GM12878 (cell line): Measurements from ENCODE around the gene ODAPH. TPM values are rescaled to one million over a fixed set of nuclear protein-coding genes. Genes with fewer than 3 reads are reported as not detected.
A peak's percentile ranks its signal among the peaks of the same experiment; 100 is the strongest.

Experiments
- BACH1 ChIP-seq: fragments of 450-650 bp; IDR thresholded peaks from 2 replicates; pipeline ENCODE4 v1.6.1; 2017; ENCODE audit warnings: mild to moderate bottlenecking, borderline replicate concordance
- CBFB ChIP-seq: IDR thresholded peaks from 2 replicates; pipeline ENCODE4 v1.6.1; 2016; ENCODE audit warnings: antibody characterized with exemption, low read depth
- CREB1 ChIP-seq: IDR thresholded peaks from 2 replicates; pipeline ENCODE4 v1.6.1; 2012; ENCODE audit warnings: low read depth, mild to moderate bottlenecking, inconsistent platforms
- EGR1 ChIP-seq, 2 experiments: IDR thresholded peaks; 1 replicate in 1 of 2; 2 replicates in 1 of 2; pipeline ENCODE4 v1.6.1; 2011 to 2012; ENCODE audit warnings: low read depth in 2 of 2, low read length in 2 of 2, borderline replicate concordance in 1 of 2, mild to moderate bottlenecking in 1 of 2, moderate library complexity in 1 of 2
- EP300 ChIP-seq, 2 experiments: fragments of 150-350 bp in 1 of 2; IDR thresholded peaks; 2 replicates each; pipeline ENCODE4 v1.6.1; 2011 to 2012; ENCODE audit warnings: low read depth in 2 of 2, low read length in 2 of 2, borderline replicate concordance in 1 of 2, improper control_type of control experiment in 1 of 2, inconsistent platforms in 1 of 2; ENCODE audit not compliant: control insufficient read depth in 1 of 2
- HDGF ChIP-seq: fragments of 450-650 bp; IDR thresholded peaks from 2 replicates; pipeline ENCODE4 v1.6.1; 2016; ENCODE audit warnings: antibody characterized with exemption
- IKZF1 ChIP-seq: fragments of 450-650 bp; conservative IDR thresholded peaks from 2 replicates; pipeline ENCODE4 v1.6.1; 2017; ENCODE audit warnings: antibody characterized with exemption, mild to moderate bottlenecking
- IKZF2 ChIP-seq, 2 experiments: fragments of 450-650 bp; IDR thresholded peaks; 2 replicates each; pipeline ENCODE4 v1.6.1; 2017; ENCODE audit warnings: mild to moderate bottlenecking in 2 of 2, moderate library complexity in 2 of 2
- MLLT1 ChIP-seq: fragments of 450-650 bp; IDR thresholded peaks from 2 replicates; pipeline ENCODE4 v1.6.1; 2016; ENCODE audit warnings: mild to moderate bottlenecking
- MXI1 ChIP-seq: fragments of 150-350 bp; IDR thresholded peaks from 2 replicates; pipeline ENCODE4 v1.6.1; 2011; ENCODE audit warnings: low read depth, mild to moderate bottlenecking, inconsistent platforms, low read length, improper control_type of control experiment
- NR2F1 ChIP-seq: fragments of 450-650 bp; conservative IDR thresholded peaks from 2 replicates; pipeline ENCODE4 v1.6.1; 2017; ENCODE audit warnings: mild to moderate bottlenecking
- PAX5 ChIP-seq: IDR thresholded peaks from 2 replicates; pipeline ENCODE4 v1.6.1; 2011; ENCODE audit warnings: low read depth, low read length, borderline replicate concordance
- POU2F2 ChIP-seq: IDR thresholded peaks from 3 replicates; pipeline ENCODE4 v1.6.1; 2011; ENCODE audit warnings: low read depth, mild to moderate bottlenecking, low read length, borderline replicate concordance
- RAD21 ChIP-seq: IDR thresholded peaks from 2 replicates; pipeline ENCODE4 v1.6.1; 2011; ENCODE audit warnings: mild to moderate bottlenecking, low read depth, low read length, moderate library complexity; ENCODE audit not compliant: insufficient read depth
- RELA ChIP-seq: fragments of 450-650 bp; IDR thresholded peaks from 2 replicates; pipeline ENCODE4 v1.8.0; 2014; ENCODE audit warnings: borderline replicate concordance; ENCODE audit not compliant: partially characterized antibody
- RELB ChIP-seq: fragments of 450-650 bp; IDR thresholded peaks from 2 replicates; pipeline ENCODE4 v1.6.1; 2017; ENCODE audit warnings: low read depth, mild to moderate bottlenecking, moderate library complexity
- RUNX3 ChIP-seq: IDR thresholded peaks from 2 replicates; pipeline ENCODE4 v1.6.1; 2012; ENCODE audit warnings: low read length, inconsistent platforms
- SIX5 ChIP-seq: IDR thresholded peaks from 2 replicates; pipeline ENCODE4 v1.6.1; 2011; ENCODE audit warnings: mild to moderate bottlenecking, low read depth, low read length, moderate library complexity; ENCODE audit not compliant: severe bottlenecking
- SKIL ChIP-seq: fragments of 450-650 bp; IDR thresholded peaks from 2 replicates; pipeline ENCODE4 v1.6.1; 2017; ENCODE audit warnings: mild to moderate bottlenecking, low read depth, inconsistent platforms; ENCODE audit not compliant: poor library complexity, severe bottlenecking
- SMAD5 ChIP-seq: IDR thresholded peaks from 2 replicates; pipeline ENCODE4 v1.6.1; 2016; ENCODE audit warnings: antibody characterized with exemption, low read depth
- SREBF1 ChIP-seq: IDR thresholded peaks from 2 replicates; pipeline ENCODE4 v1.6.1; 2012; ENCODE audit warnings: mild to moderate bottlenecking, low read length
- SRF ChIP-seq, 2 experiments: IDR thresholded peaks; 2 replicates each; pipeline ENCODE4 v1.6.1; 2011; ENCODE audit warnings: low read depth in 2 of 2, low read length in 2 of 2, mild to moderate bottlenecking in 1 of 2, moderate library complexity in 1 of 2
- TAF1 ChIP-seq: IDR thresholded peaks from 2 replicates; pipeline ENCODE4 v1.6.1; 2011; ENCODE audit warnings: mild to moderate bottlenecking, low read depth, low read length, borderline replicate concordance
- USF1 ChIP-seq: IDR thresholded peaks from 2 replicates; pipeline ENCODE4 v1.6.1; 2011; ENCODE audit warnings: borderline replicate concordance, low read depth, mild to moderate bottlenecking, moderate library complexity, mixed read lengths, low read length; ENCODE audit not compliant: insufficient read depth; ENCODE audit errors: extremely low read length
- polyA plus RNA-seq, 11 experiments: library from polyadenylated mRNA; depleted of rRNA in 4 of 11; unstranded in 6 of 11; stranded (reverse) in 5 of 11; fragments of >200 nt; fragmentation: Nextera tagmentation in 4 of 11; fragmentation: Illumina TruSeq in 1 of 11; extraction: Ambion mirVana in 4 of 11; extraction: Trizol in 1 of 11; gene quantifications; 1 replicate in 1 of 11; 2 replicates in 10 of 11; pipeline versions ENCODE4 v1.2.1 to v1.2.3, GENCODE V29; 2011 to 2016; ENCODE audit warnings: inconsistent platforms in 2 of 11, missing spikeins in 2 of 11, low read depth in 1 of 11
- total RNA-seq, 4 experiments: library from RNA; depleted of rRNA in 3 of 4; stranded (reverse); fragments of >200 nt in 3 of 4; fragmentation: Illumina TruSeq in 1 of 4; extraction: Trizol in 1 of 4; gene quantifications; 2 replicates each; pipeline versions ENCODE4 v1.2.1 to v1.2.3, GENCODE V29; 2013 to 2021

Gene ODAPH
- total and polyA plus RNA-seq, 10 of the 15 experiments (the other 5 are each of a cell fraction or from before 2014, with no cell fraction given) = 0.06 to 0.13 (median 0.12) TPM; not detected in 6

- TF ChIP-seq PAX5 (peak; percentile 40; the same call in 1 of the 2 replicates), CREB1 (peak; percentile 91), BACH1 (0 out of 2 replicates have a peak, but pooled peaks have one; percentile 14), SMAD5 (peak; percentile 88), EP300 (IDR thresholded peaks at IDR 0.05; ENCODE audit: borderline replicate concordance in 1 of 2, control insufficient read depth in 1 of 2, low read depth in 2 of 2, low read length in 2 of 2) (no peak; a peak in 1 of 4 replicates), MXI1 (peak; percentile 65; the same call in 1 of the 2 replicates), POU2F2 (peak; percentile 54; the same call in 1 of the 3 replicates), RELA (peak; percentile 76), TAF1 (peak; percentile 72; the same call in 1 of the 2 replicates), NR2F1 (peak; percentile 48; the same call in 1 of the 2 replicates), HDGF (peak; percentile 75), SIX5 (peak; percentile 73), RAD21 (no peak), SKIL (no peak), RUNX3 (peak; percentile 57), EGR1 (IDR thresholded peaks at IDR 0.05; ENCODE audit: borderline replicate concordance in 1 of 2, low read depth in 2 of 2, low read length in 2 of 2) (peak; percentile 24 to 55; a peak in 2 of 3 replicates), USF1 (peak; percentile 94), RELB (peak; percentile 87), IKZF1 (peak; percentile 96), MLLT1 (peak; percentile 73), SRF (IDR thresholded peaks at IDR 0.05; ENCODE audit: low read depth in 2 of 2, low read length in 2 of 2) (peak; percentile 56 to 61; a peak in 1 of 4 replicates), IKZF2 (IDR thresholded peaks at IDR 0.05) (peak; percentile 74 to 88), SREBF1 (peak; percentile 44), CBFB (peak; percentile 80)
These were observed 41.5 kb upstream of the ODAPH start, which contains the start of the genes RCHY1 and THAP6 (continued) for GRCh38 chr4:75514131-75514948.
